ENCODE data around the gene TMEM141. TPM values are rescaled to one million over a fixed set of nuclear protein-coding genes. Genes with fewer than 3 reads are reported as not detected.

The TMEM141 gene
- total RNA-seq, 4 donors from 2014 or later = 179 to 392 (median 224) TPM

- H3K4me1 ChIP-seq = peaks cover 24 to 47% (median 42%) of the 10 kb centered on the region in 4 donors
- no peak for DNase-seq
- H3K27me3 ChIP-seq = peaks cover 23% of the 10 kb centered on the region
- WGBS, 2 donors (ENCODE audit: low coverage in 1 of 2) = 90 to 92% methylated on average over 4 to 11 of the region's 12 CpGs
- no peaks in the 10 kb centered on the region for H3K36me3 ChIP-seq
- intact Hi-C loops (cut with DNase I; ENCODE audit: low total_unique reads) = no loop called here
- H3K4me3 ChIP-seq = no peak overlapping the region
- in situ Hi-C loops (cut with MboI; ENCODE audit: low pct_ligation_motif_present in 1 of 4, low pct_unique_long_range_greater_than_20kb in 1 of 4, low sequenced_read_pairs in 3 of 4) = no loop called here
- peak; percentile 2 for TF ChIP-seq POLR2A (IDR thresholded peaks at IDR 0.05)
- no peak for TF ChIP-seq POLR2AphosphoS5 (IDR thresholded peaks at IDR 0.05)
- no peak overlapping the region for H3K27ac ChIP-seq
- no peaks in the 10 kb centered on the region for H3K9me3 ChIP-seq
Observed at GRCh38 chr9:136805207-136805740, 14.1 kb downstream of the TMEM141 start.

GRCh38 chr9:136806067-136806466 lies 14.9 kb downstream of the TMEM141 start:
- peaks cover 23 to 47% (median 35%) of the 10 kb centered on the region in 4 donors for H3K4me1 ChIP-seq
- DNase-seq = no peak
- in situ Hi-C loops (cut with MboI; ENCODE audit: low pct_ligation_motif_present in 1 of 4, low pct_unique_long_range_greater_than_20kb in 1 of 4, low sequenced_read_pairs in 3 of 4) = no loop called here
- TF ChIP-seq POLR2AphosphoS5 (IDR thresholded peaks at IDR 0.05) (no peak), POLR2A (IDR thresholded peaks at IDR 0.05) (no peak), EP300 (IDR thresholded peaks at IDR 0.05; ENCODE audit: low read depth) (no peak)
- TF ChIP-seq, protein P1, sequence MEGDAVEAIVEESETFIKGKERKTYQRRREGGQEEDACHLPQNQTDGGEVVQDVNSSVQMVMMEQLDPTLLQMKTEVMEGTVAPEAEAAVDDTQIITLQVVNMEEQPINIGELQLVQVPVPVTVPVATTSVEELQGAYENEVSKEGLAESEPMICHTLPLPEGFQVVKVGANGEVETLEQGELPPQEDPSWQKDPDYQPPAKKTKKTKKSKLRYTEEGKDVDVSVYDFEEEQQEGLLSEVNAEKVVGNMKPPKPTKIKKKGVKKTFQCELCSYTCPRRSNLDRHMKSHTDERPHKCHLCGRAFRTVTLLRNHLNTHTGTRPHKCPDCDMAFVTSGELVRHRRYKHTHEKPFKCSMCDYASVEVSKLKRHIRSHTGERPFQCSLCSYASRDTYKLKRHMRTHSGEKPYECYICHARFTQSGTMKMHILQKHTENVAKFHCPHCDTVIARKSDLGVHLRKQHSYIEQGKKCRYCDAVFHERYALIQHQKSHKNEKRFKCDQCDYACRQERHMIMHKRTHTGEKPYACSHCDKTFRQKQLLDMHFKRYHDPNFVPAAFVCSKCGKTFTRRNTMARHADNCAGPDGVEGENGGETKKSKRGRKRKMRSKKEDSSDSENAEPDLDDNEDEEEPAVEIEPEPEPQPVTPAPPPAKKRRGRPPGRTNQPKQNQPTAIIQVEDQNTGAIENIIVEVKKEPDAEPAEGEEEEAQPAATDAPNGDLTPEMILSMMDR (IDR thresholded peaks at IDR 0.05) = no peak
- no peak overlapping the region for H3K4me3 ChIP-seq
- H3K9me3 ChIP-seq = no peaks in the 10 kb centered on the region
- WGBS, 2 donors (ENCODE audit: low coverage in 1 of 2) = 98% methylated on average over 10 of the region's 10 CpGs; no CpG with 5 or more reads in 1 of the 2 donors
- peaks cover 15% of the 10 kb centered on the region for H3K27me3 ChIP-seq
- H3K36me3 ChIP-seq = no peaks in the 10 kb centered on the region
- H3K27ac ChIP-seq = no peak overlapping the region
- intact Hi-C loops (cut with DNase I; ENCODE audit: low total_unique reads) = no loop called here

DNA sequence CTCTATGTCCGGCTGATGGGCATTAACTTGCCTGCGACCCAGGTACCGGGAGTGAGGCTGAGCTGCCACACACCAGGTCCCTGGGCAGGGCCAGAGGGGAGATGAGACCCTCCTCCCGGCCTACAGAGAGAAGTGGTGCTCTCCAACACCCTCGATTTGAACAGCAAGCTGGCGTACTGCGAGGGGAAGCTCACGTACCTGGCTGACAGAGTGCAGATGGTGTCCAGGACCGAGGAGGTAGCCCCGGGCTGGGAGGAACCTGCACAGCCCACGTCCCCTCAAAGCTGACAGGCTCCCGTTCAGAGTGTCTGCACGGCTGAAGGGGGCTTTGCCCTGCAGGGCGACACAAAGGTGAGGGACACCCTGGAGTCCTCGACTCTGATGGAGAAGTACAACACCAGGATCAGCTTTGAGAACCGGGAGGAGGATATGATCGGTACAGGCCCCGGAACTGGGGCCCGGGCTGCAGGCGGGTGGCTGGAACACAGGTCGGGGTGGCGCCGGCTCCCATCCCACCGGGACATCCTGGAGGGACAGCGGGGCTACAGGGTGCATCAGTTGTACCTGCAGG lies 15.6 kb downstream of the TMEM141 start:
- Histone ChIP-seq H3K4me1 (peaks cover 23 to 42% (median 32%) of the 10 kb centered on the region in 4 donors), H3K27me3 (peaks cover 9% of the 10 kb centered on the region), H3K36me3 (no peaks in the 10 kb centered on the region), H3K9me3 (no peaks in the 10 kb centered on the region), H3K27ac (peak overlapping the region; percentile 91 to 98 (median 94)), H3K4me3 (peak overlapping the region; percentile 34 to 99 (median 94))
- TF ChIP-seq EP300 (IDR thresholded peaks at IDR 0.05; ENCODE audit: low read depth) (no peak), POLR2AphosphoS5 (IDR thresholded peaks at IDR 0.05) (no peak), POLR2A (IDR thresholded peaks at IDR 0.05) (no peak)
- TF ChIP-seq, protein P1 (IDR thresholded peaks at IDR 0.05) = no peak
- in situ Hi-C loops (cut with MboI; ENCODE audit: low pct_ligation_motif_present in 1 of 4, low pct_unique_long_range_greater_than_20kb in 1 of 4, low sequenced_read_pairs in 3 of 4) (no loop called here), intact Hi-C loops (cut with DNase I; ENCODE audit: low total_unique reads) (no loop called here)
- 57% methylated on average over 25 of the region's 25 CpGs; no CpG with 5 or more reads in 1 of the 2 donors for WGBS, 2 donors (ENCODE audit: low coverage in 1 of 2)
- peak; percentile 4 for DNase-seq

GRCh38 chr9:136807281-136808074 lies 16.3 kb downstream of the TMEM141 start, which contains the start of gene RABL6:
RABL6 (plus strand) TSS chr9:136807948; CDS start chr9:136808197, 249 bp downstream.
- H3K4me3 ChIP-seq = peak within 1 kb of the TSS; percentile 91 to 99 (median 95)
- H3K4me1 ChIP-seq = peaks cover 23 to 41% (median 31%) of the 10 kb centered on the region in 4 donors
- peak; percentile 81 for DNase-seq
- intact Hi-C loops (cut with DNase I; ENCODE audit: low total_unique reads) (no loop called here), in situ Hi-C loops (cut with MboI; ENCODE audit: low pct_ligation_motif_present in 1 of 4, low pct_unique_long_range_greater_than_20kb in 1 of 4, low sequenced_read_pairs in 3 of 4) (no loop called here)
- TF ChIP-seq POLR2A (IDR thresholded peaks at IDR 0.05) (peak; percentile 67), POLR2AphosphoS5 (IDR thresholded peaks at IDR 0.05) (peak; percentile 51 to 80 (median 67))
- TF ChIP-seq, protein P1 (IDR thresholded peaks at IDR 0.05) = no peak
- 1% methylated on average over 30 of the region's 96 CpGs; no CpG with 5 or more reads in 1 of the 2 donors for WGBS, 2 donors (ENCODE audit: low coverage in 1 of 2)
- H3K27me3 ChIP-seq = peaks cover 1% of the 10 kb centered on the region
- no peaks in the 10 kb centered on the region for H3K9me3 ChIP-seq
- no peaks in the 10 kb centered on the region for H3K36me3 ChIP-seq
- H3K27ac ChIP-seq = peak within 1 kb of the TSS; percentile 91 to 98 (median 94)
